ENCODE results near the gene ARHGAP15.

- TF ChIP-seq, protein P1, sequence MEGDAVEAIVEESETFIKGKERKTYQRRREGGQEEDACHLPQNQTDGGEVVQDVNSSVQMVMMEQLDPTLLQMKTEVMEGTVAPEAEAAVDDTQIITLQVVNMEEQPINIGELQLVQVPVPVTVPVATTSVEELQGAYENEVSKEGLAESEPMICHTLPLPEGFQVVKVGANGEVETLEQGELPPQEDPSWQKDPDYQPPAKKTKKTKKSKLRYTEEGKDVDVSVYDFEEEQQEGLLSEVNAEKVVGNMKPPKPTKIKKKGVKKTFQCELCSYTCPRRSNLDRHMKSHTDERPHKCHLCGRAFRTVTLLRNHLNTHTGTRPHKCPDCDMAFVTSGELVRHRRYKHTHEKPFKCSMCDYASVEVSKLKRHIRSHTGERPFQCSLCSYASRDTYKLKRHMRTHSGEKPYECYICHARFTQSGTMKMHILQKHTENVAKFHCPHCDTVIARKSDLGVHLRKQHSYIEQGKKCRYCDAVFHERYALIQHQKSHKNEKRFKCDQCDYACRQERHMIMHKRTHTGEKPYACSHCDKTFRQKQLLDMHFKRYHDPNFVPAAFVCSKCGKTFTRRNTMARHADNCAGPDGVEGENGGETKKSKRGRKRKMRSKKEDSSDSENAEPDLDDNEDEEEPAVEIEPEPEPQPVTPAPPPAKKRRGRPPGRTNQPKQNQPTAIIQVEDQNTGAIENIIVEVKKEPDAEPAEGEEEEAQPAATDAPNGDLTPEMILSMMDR (IDR thresholded peaks at IDR 0.05 in 2 of 3, conservative IDR thresholded peaks at IDR 0.05 in 1 of 3; ENCODE audit: borderline replicate concordance in 1 of 3, insufficient read depth in 1 of 3, low read depth in 2 of 3, low read length in 2 of 3): no peak
- no peak for TF ChIP-seq POLR2A (IDR thresholded peaks at IDR 0.05; ENCODE audit: borderline replicate concordance, extremely low read depth, insufficient read depth, insufficient read length)
- TF ChIP-seq SRF (IDR thresholded peaks at IDR 0.05; ENCODE audit: low read depth): no peak
- no peak for TF ChIP-seq POLR2AphosphoS5 (IDR thresholded peaks at IDR 0.05; ENCODE audit: low read depth, low read length)
- no peak for TF ChIP-seq ZBTB33 (IDR thresholded peaks at IDR 0.05; ENCODE audit: extremely low read depth, insufficient replicate concordance, low read length)
- no peak for TF ChIP-seq SP1 (IDR thresholded peaks at IDR 0.05; ENCODE audit: low read depth)
- no peak for TF ChIP-seq FOSL1 (IDR thresholded peaks at IDR 0.05; ENCODE audit: low read depth)
- TF ChIP-seq ZNF274 (IDR thresholded peaks at IDR 0.05; ENCODE audit: low read depth, low read length): no peak
- TF ChIP-seq MAX (IDR thresholded peaks at IDR 0.05): no peak
- TF ChIP-seq CEBPB (IDR thresholded peaks at IDR 0.05; ENCODE audit: low read depth): no peak
Observed at GRCh38 chr2:143564419-143564818, 435.2 kb downstream of the ARHGAP15 start.
